ENCODE results near the gene EIPR1. TPM values are rescaled to one million over a fixed set of nuclear protein-coding genes. Genes with fewer than 3 reads are reported as not detected.
"Not testable (repeated sequence)": the region's sequence is repeated elsewhere in the genome, so short reads cannot be mapped to it uniquely, and the experiment has no call there.

EIPR1 gene
- total RNA-seq, 1 experiment from 2014 or later = 69.5 TPM

DNA sequence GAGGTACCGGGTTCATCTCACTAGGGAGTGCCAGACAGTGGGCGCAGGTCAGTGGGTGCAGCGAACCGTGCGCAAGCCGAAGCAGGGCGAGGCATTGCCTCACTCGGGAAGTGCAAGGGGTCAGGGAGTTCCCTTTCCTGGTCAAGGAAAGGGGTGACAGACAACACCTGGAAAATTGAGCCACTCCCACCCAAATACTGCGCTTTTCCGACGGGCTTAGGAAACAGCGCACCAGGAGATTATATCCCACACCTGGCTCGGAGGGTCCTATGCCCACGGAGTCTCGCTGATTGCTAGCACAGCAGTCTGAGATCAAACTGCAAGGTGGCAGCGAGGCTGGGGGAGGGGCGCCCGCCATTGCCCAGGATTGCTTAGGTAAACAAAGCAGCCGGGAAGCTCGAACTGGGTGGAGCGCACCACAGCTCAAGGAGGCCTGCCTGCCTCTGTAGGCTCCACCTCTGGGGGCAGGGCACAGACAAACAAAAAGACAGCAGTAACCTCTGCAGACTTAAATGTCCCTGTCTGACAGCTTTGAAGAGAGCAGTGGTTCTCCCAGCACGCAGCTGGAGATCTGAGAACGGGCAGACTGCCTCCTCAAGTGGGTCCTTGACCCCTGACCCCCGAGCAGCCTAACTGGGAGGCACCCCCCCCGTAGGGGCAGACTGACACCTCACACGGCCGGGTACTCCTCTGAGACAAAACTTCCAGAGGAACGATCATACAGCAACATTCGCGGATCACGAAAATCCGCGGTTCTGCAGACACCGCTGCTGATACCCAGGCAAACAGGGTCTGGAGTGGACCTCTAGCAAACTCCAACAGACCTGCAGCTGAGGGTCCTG, 8.1 kb downstream of the EIPR1 start:
- in situ Hi-C loops (cut with HindIII; ENCODE audit: low sequenced_read_pairs); DNase-seq (ENCODE audit: low spot score): not testable (repeated sequence)

- DNase-seq (ENCODE audit: low spot score) = no peak
- in situ Hi-C loops (cut with HindIII; ENCODE audit: low sequenced_read_pairs) = no loop called here
Observed at GRCh38 chr2:3368261-3368722, 9.3 kb downstream of the EIPR1 start.

DNA sequence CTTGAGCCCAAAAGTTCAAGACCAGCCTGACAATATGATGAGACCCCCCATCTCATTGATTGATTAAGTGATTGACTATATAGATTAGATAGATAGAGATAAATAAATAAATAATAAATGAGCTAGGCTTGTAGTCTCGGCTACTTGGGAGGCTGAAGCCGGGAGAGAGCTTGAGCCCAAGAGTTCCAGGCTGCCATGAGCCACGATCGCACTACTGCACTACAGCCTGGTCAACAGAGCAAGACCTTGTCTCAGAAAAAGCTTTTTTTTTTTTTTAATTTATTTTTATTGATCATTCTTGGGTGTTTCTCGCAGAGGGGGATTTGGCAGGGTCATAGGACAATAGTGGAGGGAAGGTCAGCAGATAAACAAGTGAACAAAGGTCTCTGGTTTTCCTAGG, 12.4 kb downstream of the EIPR1 start:
- in situ Hi-C loops (cut with HindIII; ENCODE audit: low sequenced_read_pairs) = no loop called here
- no peak for DNase-seq (ENCODE audit: low spot score)

DNA sequence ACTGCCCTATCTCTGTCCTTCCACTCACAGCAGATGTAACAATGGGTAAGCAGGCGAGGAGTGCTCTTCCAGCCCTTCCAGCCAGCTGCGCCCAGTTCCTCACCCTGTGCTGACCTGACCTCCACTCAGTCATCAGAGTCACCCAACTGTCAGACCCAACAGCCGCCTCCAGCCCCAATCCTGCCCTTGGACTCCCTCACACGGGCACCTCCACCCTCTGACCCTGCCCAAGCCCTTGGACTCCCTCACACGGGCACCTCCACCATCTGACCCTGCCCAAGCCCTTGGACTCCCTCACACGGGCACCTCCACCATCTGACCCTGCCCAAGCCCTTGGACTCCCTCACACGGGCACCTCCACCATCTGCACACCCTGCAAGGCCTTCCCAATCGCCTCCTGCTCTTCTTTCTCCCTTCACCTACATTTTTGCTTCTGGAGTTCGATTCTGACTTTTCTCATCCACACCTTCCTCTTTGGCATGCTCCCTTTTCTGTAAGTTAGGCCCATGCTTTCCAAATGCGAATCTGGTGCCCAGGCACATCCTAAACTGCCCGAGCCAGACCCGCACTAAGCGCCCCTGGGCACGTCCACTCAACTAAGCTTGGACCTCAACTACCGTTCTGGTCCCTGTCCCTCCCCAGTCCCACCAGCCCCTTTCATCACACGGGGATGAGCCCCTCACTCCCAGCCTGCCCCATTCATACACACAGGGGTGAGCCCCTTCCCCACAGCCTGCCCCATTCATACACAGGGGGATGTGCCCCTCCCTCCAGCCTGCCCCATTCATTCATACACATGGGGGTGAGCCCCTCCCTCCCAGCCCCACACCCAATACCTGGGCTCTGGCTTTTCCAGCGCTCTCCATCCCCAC, 15.9 kb downstream of the EIPR1 start:
- no peak for DNase-seq (ENCODE audit: low spot score)
- in situ Hi-C loops (cut with HindIII; ENCODE audit: low sequenced_read_pairs) = no loop called here

- in situ Hi-C loops (cut with HindIII; ENCODE audit: low sequenced_read_pairs) = no loop called here
- no peak for DNase-seq (ENCODE audit: low spot score)
Observed at GRCh38 chr2:3357926-3358325, 19.7 kb downstream of the EIPR1 start.

- in situ Hi-C loops (cut with HindIII; ENCODE audit: low sequenced_read_pairs); DNase-seq (ENCODE audit: low spot score): not testable (repeated sequence)
Observed at GRCh38 chr2:3357446-3357845, 20.2 kb downstream of the EIPR1 start.

DNA sequence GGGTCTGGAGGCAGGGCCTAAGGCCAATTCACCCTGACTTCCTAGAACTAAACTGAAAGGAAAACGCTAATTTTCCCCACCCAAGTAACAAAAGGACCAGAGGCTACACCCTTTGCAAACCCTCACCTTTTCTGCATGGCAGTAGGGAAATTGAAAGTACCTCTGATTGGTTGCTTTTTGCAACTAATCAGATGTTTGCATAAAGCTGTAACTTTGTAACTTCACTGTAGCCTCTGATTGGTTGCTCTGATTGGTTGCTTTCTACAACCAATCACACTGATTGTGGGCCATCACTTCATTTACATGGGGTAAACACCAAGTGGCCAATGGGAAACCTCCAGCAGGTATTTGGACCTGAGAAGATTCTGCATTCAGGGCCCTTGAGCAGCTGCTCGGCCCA, 20.8 kb downstream of the EIPR1 start:
- no peak for DNase-seq (ENCODE audit: low spot score)
- in situ Hi-C loops (cut with HindIII; ENCODE audit: low sequenced_read_pairs) = no loop called here

GRCh38 chr2:3355951-3356569, 21.6 kb downstream of the EIPR1 start:
- in situ Hi-C loops (cut with HindIII; ENCODE audit: low sequenced_read_pairs) = no loop called here
- no peak for DNase-seq (ENCODE audit: low spot score)

DNA sequence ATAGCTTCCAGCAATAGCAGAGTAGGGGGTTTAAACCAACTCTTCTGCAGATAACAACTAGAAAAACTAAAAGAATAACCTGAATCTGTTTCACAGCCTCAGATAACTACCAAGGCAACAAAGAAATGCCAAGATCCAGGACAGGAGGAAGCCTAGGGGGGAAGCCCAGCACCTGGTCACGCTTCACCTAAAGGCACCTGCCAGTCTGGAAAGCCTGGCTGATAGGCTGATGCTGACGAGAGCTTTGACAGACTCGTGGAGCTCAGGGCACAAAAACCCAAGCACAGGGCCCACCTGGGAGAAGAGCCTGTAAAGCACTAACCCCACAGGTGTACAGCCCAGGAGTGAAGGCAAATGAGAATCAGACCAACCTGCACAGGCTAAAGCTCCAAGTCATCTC, 22.6 kb downstream of the EIPR1 start:
- in situ Hi-C loops (cut with HindIII; ENCODE audit: low sequenced_read_pairs) = no loop called here
- DNase-seq (ENCODE audit: low spot score) = no peak

- in situ Hi-C loops (cut with HindIII; ENCODE audit: low sequenced_read_pairs) = no loop called here
- peak; percentile 85 for DNase-seq (ENCODE audit: low spot score)
Observed at GRCh38 chr2:3349211-3349693, 28.4 kb downstream of the EIPR1 start.

GRCh38 chr2:3348767-3349166, 28.9 kb downstream of the EIPR1 start:
- DNase-seq (ENCODE audit: low spot score) = peak; percentile 88
- in situ Hi-C loops (cut with HindIII; ENCODE audit: low sequenced_read_pairs) = no loop called here

GRCh38 chr2:3345621-3346020, 32.0 kb downstream of the EIPR1 start:
- in situ Hi-C loops (cut with HindIII; ENCODE audit: low sequenced_read_pairs) = no loop called here

DNA sequence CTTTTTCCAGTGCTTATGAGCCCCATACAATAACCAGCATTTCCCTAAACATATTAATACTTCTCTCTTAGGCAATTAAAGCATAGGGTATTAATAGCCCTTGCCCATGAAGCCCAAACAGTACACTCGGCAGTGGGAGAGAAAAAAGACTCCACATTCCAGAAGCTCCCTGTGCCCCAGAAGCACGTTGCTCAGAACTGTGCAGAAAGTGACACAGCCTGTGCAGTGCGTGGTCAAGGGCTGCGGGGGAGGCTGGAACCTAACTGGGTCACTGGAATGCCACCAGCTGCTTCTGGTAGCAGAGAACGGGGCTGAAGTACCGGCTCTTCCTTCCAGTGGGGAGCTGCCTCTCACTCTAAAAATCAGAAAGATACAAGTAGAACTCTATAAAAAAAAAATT, 32.7 kb downstream of the EIPR1 start:
- in situ Hi-C loops (cut with HindIII; ENCODE audit: low sequenced_read_pairs) = no loop called here
- DNase-seq (ENCODE audit: low spot score) = peak; percentile 54

More at GRCh38 chr2:3345621-3346020, 32.0 kb downstream of the EIPR1 start:
- DNase-seq (ENCODE audit: low spot score) = no peak

DNA sequence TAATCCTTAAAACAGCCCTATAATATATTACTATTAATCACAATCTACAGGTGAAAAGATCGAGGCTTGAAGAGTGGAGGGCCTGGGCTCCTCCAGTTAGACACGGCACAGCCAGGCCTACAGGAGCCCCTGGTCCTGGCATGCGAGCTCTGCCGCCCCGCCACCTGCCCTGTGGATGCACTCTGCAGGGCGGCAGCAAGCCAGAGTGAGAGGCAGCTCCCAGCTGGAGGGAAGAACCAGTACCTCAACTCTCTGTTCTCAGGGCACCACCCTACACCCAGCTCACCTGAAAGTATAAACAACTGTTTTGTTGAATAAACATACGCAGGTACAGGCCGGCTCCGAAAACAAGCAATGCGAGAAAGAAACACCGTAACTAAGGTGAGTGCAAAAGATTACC, 34.6 kb downstream of the EIPR1 start:
- in situ Hi-C loops (cut with HindIII; ENCODE audit: low sequenced_read_pairs) = no loop called here
- DNase-seq (ENCODE audit: low spot score) = peak; percentile 10

DNA sequence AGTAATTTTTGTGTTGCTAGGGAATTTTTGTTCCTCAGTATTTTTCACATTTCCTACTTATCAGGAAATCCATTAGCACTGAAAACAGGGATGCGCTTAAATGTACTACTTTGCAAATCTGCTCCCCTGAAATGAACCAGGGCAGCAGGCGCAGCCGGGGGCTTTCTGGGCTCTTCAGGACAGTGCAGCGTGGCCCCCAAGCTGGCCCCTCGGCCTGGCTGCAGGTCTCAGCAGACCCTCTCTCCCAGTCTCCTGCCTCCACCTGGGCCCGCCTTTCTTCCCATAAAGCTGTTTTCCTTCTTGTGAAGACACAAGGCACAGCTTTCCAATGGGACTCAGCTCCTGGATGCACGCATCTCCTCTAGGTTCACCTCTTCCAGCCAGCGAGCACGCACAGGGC, 35.3 kb downstream of the EIPR1 start:
- DNase-seq (ENCODE audit: low spot score) = no peak
- in situ Hi-C loops (cut with HindIII; ENCODE audit: low sequenced_read_pairs) = no loop called here

- in situ Hi-C loops (cut with HindIII; ENCODE audit: low sequenced_read_pairs) = no loop called here
- no peak for DNase-seq (ENCODE audit: low spot score)
Observed at GRCh38 chr2:3341336-3341735, 36.3 kb downstream of the EIPR1 start.

- no peak for DNase-seq (ENCODE audit: low spot score)
- in situ Hi-C loops (cut with HindIII; ENCODE audit: low sequenced_read_pairs) = no loop called here
Observed at GRCh38 chr2:3340144-3340543, 37.5 kb downstream of the EIPR1 start.

- in situ Hi-C loops (cut with HindIII; ENCODE audit: low sequenced_read_pairs) = no loop called here
- no peak for DNase-seq (ENCODE audit: low spot score)
Observed at GRCh38 chr2:3338340-3338739, 39.3 kb downstream of the EIPR1 start.

DNA sequence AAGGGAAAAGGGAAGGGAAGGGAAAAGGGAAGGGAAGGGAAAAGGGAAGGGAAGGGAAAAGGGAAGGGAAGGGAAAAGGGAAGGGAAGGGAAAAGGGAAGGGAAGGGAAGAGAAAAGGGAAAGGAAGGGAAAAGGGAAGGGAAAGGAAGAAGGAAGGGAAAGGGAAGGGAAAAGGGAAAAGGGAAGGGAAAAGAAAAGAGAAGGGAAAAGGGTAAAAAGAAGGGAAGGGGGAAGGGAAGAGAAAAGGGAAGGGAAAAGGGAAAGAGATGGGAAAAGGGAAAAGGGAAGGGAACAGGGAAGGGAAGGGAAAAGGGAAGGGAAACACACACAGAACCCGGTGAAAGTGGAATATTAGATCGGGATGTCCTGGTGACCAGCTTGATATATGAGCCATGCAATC, 40.8 kb downstream of the EIPR1 start:
- in situ Hi-C loops (cut with HindIII; ENCODE audit: low sequenced_read_pairs) = no loop called here
- no peak for DNase-seq (ENCODE audit: low spot score)
